H9 (cell line): ENCODE measurements around the gene MAD1L1. TPM values are rescaled to one million over a fixed set of nuclear protein-coding genes. Genes with fewer than 3 reads are reported as not detected.

ENCODE experiments used
- DNase-seq: peaks from one replicate; pipeline ENCODE4 v3.0.0-alpha.2; 2017
- H2AFZ ChIP-seq: one replicate; pipeline ENCODE4 v1.6.1; 2013; ENCODE audit warnings: mild to moderate bottlenecking, low read length, control low read depth, moderate library complexity
- H2AK5ac ChIP-seq: 2 replicates; pipeline ENCODE4 v1.6.1; 2013; ENCODE audit warnings: low read length, control low read depth, mixed read lengths; ENCODE audit not compliant: insufficient read length
- H2BK120ac ChIP-seq: one replicate; pipeline ENCODE4 v1.6.1; 2013; ENCODE audit warnings: low read depth, mild to moderate bottlenecking, low read length, control low read depth, inconsistent platforms; ENCODE audit not compliant: poor library complexity, severe bottlenecking
- H2BK12ac ChIP-seq: 2 replicates; pipeline ENCODE4 v1.6.1; 2013; ENCODE audit warnings: low read length, control low read depth, mixed read lengths, low read depth; ENCODE audit not compliant: insufficient read length
- H2BK15ac ChIP-seq: 2 replicates; pipeline ENCODE4 v1.6.1; 2013; ENCODE audit warnings: low read depth, low read length, control low read depth
- H2BK20ac ChIP-seq: one replicate; pipeline ENCODE4 v1.6.1; 2013; ENCODE audit warnings: low read depth, mild to moderate bottlenecking, low read length, control low read depth, inconsistent platforms; ENCODE audit not compliant: poor library complexity, severe bottlenecking
- H2BK5ac ChIP-seq: 2 replicates; pipeline ENCODE4 v1.6.1; 2013; ENCODE audit warnings: low read length, control low read depth, mixed read lengths; ENCODE audit not compliant: insufficient read length
- H3K14ac ChIP-seq: 2 replicates; pipeline ENCODE4 v1.6.1; 2013; ENCODE audit warnings: low read length, control low read depth; ENCODE audit not compliant: insufficient read depth
- H3K18ac ChIP-seq: 2 replicates; pipeline ENCODE4 v1.6.1; 2013; ENCODE audit warnings: low read depth, mild to moderate bottlenecking, mixed read lengths, low read length, control low read depth; ENCODE audit not compliant: insufficient read length
- H3K23ac ChIP-seq: 2 replicates; pipeline ENCODE4 v1.6.1; 2013; ENCODE audit warnings: low read length, control low read depth, mixed read lengths, low read depth; ENCODE audit not compliant: insufficient read length
- H3K23me2 ChIP-seq: 2 replicates; pipeline ENCODE4 v1.6.1; 2013; ENCODE audit warnings: low read depth, mild to moderate bottlenecking, mixed read lengths, low read length, control low read depth; ENCODE audit not compliant: insufficient read length, poor library complexity, severe bottlenecking
- H3K27ac ChIP-seq: 2 replicates; pipeline ENCODE4 v1.5.1; 2013; ENCODE audit warnings: low read length, control low read depth, mixed read lengths, low read depth; ENCODE audit not compliant: insufficient read length
- H3K27me3 ChIP-seq: 2 replicates; pipeline ENCODE4 v1.6.1; 2013; ENCODE audit warnings: low read length, control low read depth, inconsistent platforms; ENCODE audit not compliant: insufficient read depth
- H3K4ac ChIP-seq: 2 replicates; pipeline ENCODE4 v1.6.1; 2013; ENCODE audit warnings: low read depth, mild to moderate bottlenecking, control low read depth, inconsistent platforms, low read length, moderate library complexity
- H3K4me1 ChIP-seq: 2 replicates; pipeline ENCODE4 v1.6.1; 2013; ENCODE audit warnings: low read length, control low read depth, inconsistent platforms; ENCODE audit not compliant: insufficient read depth
- H3K4me2 ChIP-seq: 2 replicates; pipeline ENCODE4 v1.6.1; 2013; ENCODE audit warnings: low read length, control low read depth, mixed read lengths; ENCODE audit not compliant: insufficient read length, insufficient read depth
- H3K56ac ChIP-seq: 2 replicates; pipeline ENCODE4 v1.6.1; 2013; ENCODE audit warnings: low read depth, mild to moderate bottlenecking, mixed read lengths, low read length, control low read depth; ENCODE audit not compliant: insufficient read length
- H3K79me1 ChIP-seq: 2 replicates; pipeline ENCODE4 v1.6.1; 2013; ENCODE audit warnings: low read depth, mild to moderate bottlenecking, moderate library complexity, low read length, control low read depth, inconsistent platforms; ENCODE audit not compliant: insufficient read depth, poor library complexity, severe bottlenecking
- H3K79me2 ChIP-seq: 2 replicates; pipeline ENCODE4 v1.6.1; 2013; ENCODE audit warnings: low read length, control low read depth, inconsistent platforms; ENCODE audit not compliant: insufficient read depth
- H3K9ac ChIP-seq: 2 replicates; pipeline ENCODE4 v1.6.1; 2013; ENCODE audit warnings: low read length, control low read depth, mixed read lengths; ENCODE audit not compliant: insufficient read length; ENCODE audit errors: extremely low read depth
- H3K9me3 ChIP-seq: one replicate; pipeline ENCODE4 v1.6.1; 2013; ENCODE audit warnings: low read depth, low read length, inconsistent platforms; ENCODE audit not compliant: control insufficient read depth
- H3T11ph ChIP-seq: one replicate; pipeline ENCODE4 v1.6.1; 2013; ENCODE audit warnings: mild to moderate bottlenecking, low read length, control low read depth, inconsistent platforms
- H4K20me1 ChIP-seq: one replicate; pipeline ENCODE4 v1.6.1; 2013; ENCODE audit not compliant: control insufficient read depth, insufficient read length, insufficient read depth
- H4K5ac ChIP-seq: 2 replicates; pipeline ENCODE4 v1.6.1; 2013; ENCODE audit warnings: low read depth, mild to moderate bottlenecking, mixed read lengths, low read length, control low read depth; ENCODE audit not compliant: insufficient read length
- H4K8ac ChIP-seq: replicated peaks from 2 replicates; pipeline ENCODE4 v1.6.1; 2013; ENCODE audit warnings: low read length, control low read depth, mixed read lengths, low read depth; ENCODE audit not compliant: insufficient read length
- H4K91ac ChIP-seq: 2 replicates; pipeline ENCODE4 v1.6.1; 2013; ENCODE audit warnings: low read depth, mild to moderate bottlenecking, moderate library complexity, mixed read lengths, low read length, control low read depth; ENCODE audit not compliant: insufficient read length
- H3K27ac Mint-ChIP-seq, 3 experiments: 2 replicates in 2 of 3; 3 replicates in 1 of 3; pipeline ENCODE4 v1.8.0; 2020 to 2021; ENCODE audit warnings: mixed read lengths in 3 of 3, mild to moderate bottlenecking in 1 of 3, moderate library complexity in 1 of 3
- H3K27me3 Mint-ChIP-seq: 2 replicates; pipeline ENCODE4 v1.8.0; 2021; ENCODE audit warnings: low read depth, mild to moderate bottlenecking, moderate library complexity, mixed read lengths
- H3K36me3 Mint-ChIP-seq, 3 experiments: 2 replicates in 2 of 3; 3 replicates in 1 of 3; pipeline ENCODE4 v1.8.0; 2020 to 2021; ENCODE audit warnings: low read depth in 3 of 3, mixed read lengths in 3 of 3; ENCODE audit not compliant: insufficient read depth in 1 of 3
- H3K4me1 Mint-ChIP-seq, 2 experiments: 2 replicates each; pipeline ENCODE4 v1.8.0; 2020; ENCODE audit warnings: mixed read lengths in 2 of 2
- H3K4me3 Mint-ChIP-seq, 2 experiments: 2 replicates in 1 of 2; 3 replicates in 1 of 2; pipeline ENCODE4 v1.8.0; 2020 to 2021; ENCODE audit warnings: mild to moderate bottlenecking in 2 of 2, mixed read lengths in 2 of 2, moderate library complexity in 1 of 2
- H3K9me3 Mint-ChIP-seq, 2 experiments: 2 replicates in 1 of 2; 3 replicates in 1 of 2; pipeline ENCODE4 v1.8.0; 2020; ENCODE audit warnings: mild to moderate bottlenecking in 2 of 2, mixed read lengths in 2 of 2, moderate library complexity in 1 of 2
- WGBS: extraction: QIAGEN DNeasy Blood & Tissue Kit; methylation state at CpG from one replicate; pipeline ENCODE4 v1.1.7; 2013; ENCODE audit warnings: missing lambda C conversion rate, low lambda C conversion rate, mixed read lengths; ENCODE audit not compliant: insufficient read length; ENCODE audit errors: extremely low coverage; 5-methylcytosine and 5-hydroxymethylcytosine counted together
- total RNA-seq: library from RNA; stranded (reverse); gene quantifications from 2 replicates; pipeline ENCODE4 v1.2.1, GENCODE V29; 2021
- TF ChIP-seq, protein P1 (sequence below): fragments of 200-600 bp; sonication (generic); conservative IDR thresholded peaks from 3 replicates; pipeline ENCODE4 v1.8.0; 2021; ENCODE audit warnings: antibody characterized with exemption, mild to moderate bottlenecking

The MAD1L1 gene
- total RNA-seq, 1 experiment from 2014 or later: 39.0 TPM

DNA sequence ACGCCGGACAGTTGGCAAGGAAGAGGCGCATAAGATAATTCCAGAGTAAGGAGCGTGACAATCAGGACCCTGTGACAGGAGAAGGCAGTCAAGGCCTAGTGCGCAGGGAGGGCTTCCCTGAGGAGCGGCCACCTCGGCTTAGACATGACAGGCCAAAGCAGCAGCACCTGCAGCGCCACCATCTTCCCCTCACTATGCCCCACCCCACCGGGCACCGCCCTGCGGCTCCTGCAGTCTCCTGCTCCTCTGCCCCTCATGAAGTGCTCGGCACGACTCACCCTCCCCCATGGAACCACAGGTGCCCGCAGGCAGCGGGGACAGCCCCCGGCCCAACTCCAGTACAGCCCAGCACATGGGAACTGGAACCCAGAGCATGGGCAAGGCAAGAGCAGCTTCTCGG, 11.8 kb downstream of the MAD1L1 start:
- H3K4me1 ChIP-seq: no peaks in the 10 kb centered on the region
- no peak overlapping the region for H4K8ac ChIP-seq
- WGBS: no CpG with 5 or more reads among the region's 17 CpGs
- H2BK12ac ChIP-seq: no peak overlapping the region
- peaks cover 5% of the 10 kb centered on the region for H3K79me1 ChIP-seq
- H3K27me3 ChIP-seq: no peaks in the 10 kb centered on the region
- no peaks in the 10 kb centered on the region for H4K20me1 ChIP-seq
- H3K9me3 ChIP-seq: no peaks in the 10 kb centered on the region
- H3K79me2 ChIP-seq: no peaks in the 10 kb centered on the region
- Mint-ChIP-seq H3K27ac (no peak overlapping the region; a peak in 1 of 7 replicates), H3K9me3 (no peaks in the 10 kb centered on the region), H3K27me3 (peaks cover 2% of the 10 kb centered on the region), H3K4me1 (no peaks in the 10 kb centered on the region), H3K36me3 (peaks cover 39 to 82% (median 77%) of the 10 kb centered on the region in 3 experiments; a peak in 6 of 7 replicates), H3K4me3 (no peak overlapping the region)
- no peak overlapping the region for H3K27ac ChIP-seq
- no peak overlapping the region for H3K14ac ChIP-seq
- H2BK15ac ChIP-seq: no peak overlapping the region
- H4K91ac ChIP-seq: no peak overlapping the region
- no peak overlapping the region for H4K5ac ChIP-seq
- H2BK5ac ChIP-seq: no peak overlapping the region
- no peak overlapping the region for H3K4me2 ChIP-seq
- H3K9ac ChIP-seq: no peak overlapping the region
- H2BK20ac ChIP-seq: no peak overlapping the region
- no peak overlapping the region for H2AK5ac ChIP-seq
- H2AFZ ChIP-seq: no peak overlapping the region
- H3K56ac ChIP-seq: no peak overlapping the region
- TF ChIP-seq, protein P1, sequence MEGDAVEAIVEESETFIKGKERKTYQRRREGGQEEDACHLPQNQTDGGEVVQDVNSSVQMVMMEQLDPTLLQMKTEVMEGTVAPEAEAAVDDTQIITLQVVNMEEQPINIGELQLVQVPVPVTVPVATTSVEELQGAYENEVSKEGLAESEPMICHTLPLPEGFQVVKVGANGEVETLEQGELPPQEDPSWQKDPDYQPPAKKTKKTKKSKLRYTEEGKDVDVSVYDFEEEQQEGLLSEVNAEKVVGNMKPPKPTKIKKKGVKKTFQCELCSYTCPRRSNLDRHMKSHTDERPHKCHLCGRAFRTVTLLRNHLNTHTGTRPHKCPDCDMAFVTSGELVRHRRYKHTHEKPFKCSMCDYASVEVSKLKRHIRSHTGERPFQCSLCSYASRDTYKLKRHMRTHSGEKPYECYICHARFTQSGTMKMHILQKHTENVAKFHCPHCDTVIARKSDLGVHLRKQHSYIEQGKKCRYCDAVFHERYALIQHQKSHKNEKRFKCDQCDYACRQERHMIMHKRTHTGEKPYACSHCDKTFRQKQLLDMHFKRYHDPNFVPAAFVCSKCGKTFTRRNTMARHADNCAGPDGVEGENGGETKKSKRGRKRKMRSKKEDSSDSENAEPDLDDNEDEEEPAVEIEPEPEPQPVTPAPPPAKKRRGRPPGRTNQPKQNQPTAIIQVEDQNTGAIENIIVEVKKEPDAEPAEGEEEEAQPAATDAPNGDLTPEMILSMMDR: no peak
- H3K23me2 ChIP-seq: no peaks in the 10 kb centered on the region
- H3K23ac ChIP-seq: no peak overlapping the region
- H2BK120ac ChIP-seq: no peak overlapping the region
- H3K18ac ChIP-seq: no peak overlapping the region
- H3K4ac ChIP-seq: no peak overlapping the region
- no peak for DNase-seq
- no peak overlapping the region for H3T11ph ChIP-seq
